K562 (cell line): ENCODE measurements around the gene PHLDB3. TPM values are rescaled to one million over a fixed set of nuclear protein-coding genes. Genes with fewer than 3 reads are reported as not detected.

Experiments used
- ATAC-seq: fragments of 200-7000 bp; cut with Tn5 transposase; 3 replicates; pipeline ENCODE4 v1.9.1; 2020; ENCODE audit warnings: moderate library complexity
- BruUV-seq: library from RNA; stranded (reverse); fragments of 400-500 nt; replicated peaks from 2 replicates; lab custom pipeline; 2021; lab: Mats Ljungman, UMichigan
- CTCF ChIA-PET: fragments of 300-600 bp; formaldehyde crosslinking; extraction: SDS; loops from one replicate; lab custom pipeline; 2021; ENCODE audit warnings: low intra/inter-chr PET ratio; lab: Yijun Ruan, JAX
- POLR2A ChIA-PET: fragments of 300-600, 350-650 bp; sonication (Branson Sonifier 250); formaldehyde crosslinking; extraction: SDS; loops from one replicate; lab custom pipeline; 2021; ENCODE audit warnings: antibody characterized with exemption, inconsistent platforms; lab: Yijun Ruan, JAX
- DNase-seq, 4 experiments: peaks; one replicate each; pipeline versions ENCODE4 v3.0.0 to v3.0.0-alpha.2; 2011 to 2018; ENCODE audit warnings: low spot score in 3 of 4, mixed read lengths in 3 of 4; ENCODE audit errors: extremely low read depth in 1 of 4
- FAIRE-seq: peaks from 2 replicates; lab custom pipeline; 2011; peaks lifted over from hg19 to GRCh38; lab: Jason Lieb, UNC
- H2AFZ ChIP-seq: 2 replicates; pipeline ENCODE4 v1.6.0; 2011; ENCODE audit warnings: low read depth, low read length, control low read depth, inconsistent platforms
- H3K27ac ChIP-seq: fragments of 200-600 bp; 3 replicates; pipeline ENCODE4 v1.8.0; 2011; ENCODE audit warnings: low read depth, mild to moderate bottlenecking, control low read depth, inconsistent platforms, low read length, moderate library complexity, mixed read lengths; ENCODE audit errors: extremely low read depth
- H3K27me3 ChIP-seq, 2 experiments: fragments of 300-600 bp in 1 of 2; 2 replicates in 1 of 2; 3 replicates in 1 of 2; pipeline versions ENCODE4 v1.6.0 to v1.8.0; 2011; ENCODE audit warnings: inconsistent platforms in 2 of 2, low read length in 2 of 2, mild to moderate bottlenecking in 1 of 2, mixed read lengths in 1 of 2, moderate library complexity in 1 of 2; ENCODE audit not compliant: control insufficient read depth in 2 of 2, insufficient read depth in 2 of 2
- H3K36me3 ChIP-seq: fragments of 300-600 bp; 3 replicates; pipeline ENCODE4 v1.8.0; 2011; ENCODE audit warnings: mild to moderate bottlenecking, low read length, inconsistent platforms; ENCODE audit not compliant: control insufficient read depth, insufficient read depth
- H3K4me1 ChIP-seq, 2 experiments: fragments of 200-600 bp in 1 of 2; replicated peaks in 1 of 2; 2 replicates in 1 of 2; 3 replicates in 1 of 2; pipeline versions ENCODE4 v1.5.1 to v1.8.0; 2011; ENCODE audit warnings: inconsistent platforms in 2 of 2, low read length in 2 of 2, mild to moderate bottlenecking in 1 of 2, mixed read lengths in 1 of 2, moderate library complexity in 1 of 2; ENCODE audit not compliant: control insufficient read depth in 2 of 2, insufficient read depth in 2 of 2
- H3K4me2 ChIP-seq: 2 replicates; pipeline ENCODE4 v1.6.1; 2011; ENCODE audit warnings: low read length, control low read depth, inconsistent platforms, mixed read lengths; ENCODE audit not compliant: insufficient read depth
- H3K4me3 ChIP-seq: fragments of 200-600 bp; sonication (generic), shearing (Covaris generic); 2 replicates; pipeline ENCODE4 v1.5.1; 2016; ENCODE audit warnings: control low read depth, inconsistent platforms
- H3K79me2 ChIP-seq: fragments of 200-600 bp; 3 replicates; pipeline ENCODE4 v1.8.0; 2011; ENCODE audit warnings: low read length, inconsistent platforms; ENCODE audit not compliant: control insufficient read depth, insufficient read depth
- H3K9ac ChIP-seq, 2 experiments: 2 replicates each; pipeline versions ENCODE4 v1.6.0 to v1.6.1; 2011; ENCODE audit warnings: low read depth in 2 of 2, low read length in 2 of 2, control low read depth in 1 of 2, inconsistent platforms in 1 of 2, mild to moderate bottlenecking in 1 of 2, mixed read lengths in 1 of 2; ENCODE audit not compliant: insufficient read depth in 1 of 2
- H3K9me1 ChIP-seq: one replicate; pipeline ENCODE4 v1.6.0; 2011; ENCODE audit warnings: inconsistent platforms, mild to moderate bottlenecking, low read length, moderate library complexity; ENCODE audit not compliant: control insufficient read depth, insufficient read depth
- H3K9me3 ChIP-seq: replicated peaks from 2 replicates; pipeline ENCODE4 v1.5.1; 2011; ENCODE audit warnings: low read depth, low read length, inconsistent platforms; ENCODE audit not compliant: control insufficient read depth, insufficient read depth
- H4K20me1 ChIP-seq: replicated peaks from 2 replicates; pipeline ENCODE4 v1.6.1; 2011; ENCODE audit warnings: low read length, inconsistent platforms, mixed read lengths; ENCODE audit not compliant: control insufficient read depth, insufficient read depth
- AFF4 ChIP-seq: sonication (generic); formaldehyde crosslinking; IDR thresholded peaks from 2 replicates; pipeline ENCODE4 v1.8.0; 2023; ENCODE audit warnings: mild to moderate bottlenecking, missing genetic modification reagents
- ARID2 ChIP-seq: fragments of 450-650 bp; IDR thresholded peaks from 2 replicates; pipeline ENCODE4 v1.6.1; 2017; ENCODE audit warnings: antibody characterized with exemption, mild to moderate bottlenecking
- ATF1 ChIP-seq, 2 experiments: fragments of 450-650 bp in 1 of 2; IDR thresholded peaks; 2 replicates each; pipeline ENCODE4 v1.6.1; 2016; ENCODE audit warnings: missing compliant biosample characterization in 1 of 2, missing genetic modification characterization in 1 of 2
- CCNT2 ChIP-seq: IDR thresholded peaks from 2 replicates; pipeline ENCODE4 v1.6.1; 2011; ENCODE audit warnings: borderline replicate concordance, low read depth, mild to moderate bottlenecking, moderate library complexity, mixed read lengths, low read length; ENCODE audit not compliant: insufficient read length; ENCODE audit errors: extremely low read depth
- CXXC5 ChIP-seq: fragments of 250-450 bp; sonication (Bioruptor Pico); IDR thresholded peaks from 2 replicates; pipeline ENCODE4 v1.8.0; 2022; ENCODE audit warnings: inconsistent platforms, mild to moderate bottlenecking, moderate library complexity
- EGR1 ChIP-seq: fragments of 450-650 bp; conservative IDR thresholded peaks from 2 replicates; pipeline ENCODE4 v1.6.1; 2017; ENCODE audit warnings: mild to moderate bottlenecking
- HEY1 ChIP-seq: fragments of 250-450 bp; sonication (Bioruptor Pico); IDR thresholded peaks from 2 replicates; pipeline ENCODE4 v1.5.0; 2020; ENCODE audit warnings: mild to moderate bottlenecking, moderate library complexity, borderline replicate concordance
- MAFK ChIP-seq: IDR thresholded peaks from 2 replicates; pipeline ENCODE4 v1.6.1; 2011; ENCODE audit warnings: low read length, improper control_type of control experiment
- MECOM ChIP-seq: fragments of 250-450 bp; sonication (Bioruptor Pico); IDR thresholded peaks from 2 replicates; pipeline ENCODE4 v1.8.0; 2022; ENCODE audit warnings: inconsistent platforms
- MEF2D ChIP-seq: conservative IDR thresholded peaks from 2 replicates; pipeline ENCODE4 v1.6.1; 2016; ENCODE audit warnings: low read depth, missing genetic modification characterization, missing compliant biosample characterization
- NRF1 ChIP-seq, 2 experiments: fragments of 450-650 bp; IDR thresholded peaks in 1 of 2; conservative IDR thresholded peaks in 1 of 2; 2 replicates each; pipeline ENCODE4 v1.6.1; 2014; ENCODE audit warnings: mild to moderate bottlenecking in 2 of 2
- PHF20 ChIP-seq: fragments of 450-650 bp; IDR thresholded peaks from 2 replicates; pipeline ENCODE4 v1.6.1; 2018; ENCODE audit not compliant: partially characterized antibody
- TSHZ1 ChIP-seq: fragments of 250-450 bp; sonication (Bioruptor Pico); IDR thresholded peaks from 2 replicates; pipeline ENCODE4 v1.4.0; 2020; ENCODE audit warnings: mild to moderate bottlenecking, moderate library complexity
- ZNF133 ChIP-seq: fragments of 250-450 bp; sonication (Bioruptor Pico); IDR thresholded peaks from 2 replicates; pipeline ENCODE4 v1.4.0; 2020; ENCODE audit warnings: mild to moderate bottlenecking
- WGBS: fragments of 100-300 bp; shearing (Covaris generic); methylation state at CpG from one replicate; pipeline ENCODE4 v1.1.6; 2016; ENCODE audit warnings: low coverage, mixed read lengths; ENCODE audit not compliant: insufficient coverage; ENCODE audit errors: missing lambda C conversion rate; 5-methylcytosine and 5-hydroxymethylcytosine counted together
- in situ Hi-C: fragments of 300-500 bp; cut with MboI; formaldehyde crosslinking; loops from 4 replicates; pipeline ENCODE4 v1.15.0; 2018; ENCODE audit warnings: inconsistent platforms, mixed read lengths
- intact Hi-C: fragments of 100-400 bp; cut with micrococcal nuclease; formaldehyde crosslinking; loops from 2 replicates; pipeline ENCODE4 v1.14.2; 2022
- polyA plus RNA-seq, 8 experiments: library from polyadenylated mRNA; depleted of rRNA in 4 of 8; stranded (reverse) in 5 of 8; unstranded in 3 of 8; fragments of >200 nt; fragmentation: Nextera tagmentation in 2 of 8; fragmentation: Illumina TruSeq in 1 of 8; extraction: Ambion mirVana in 2 of 8; extraction: Trizol in 1 of 8; gene quantifications; 2 replicates each; pipeline versions ENCODE4 v1.2.1 to v1.2.3, GENCODE V29; 2011 to 2014; ENCODE audit warnings: inconsistent platforms in 1 of 8, missing spikeins in 1 of 8
- total RNA-seq, 7 experiments: library from RNA; depleted of rRNA in 6 of 7; stranded (reverse); fragments of >200 nt in 6 of 7; fragmentation: Illumina TruSeq in 2 of 7; extraction: Trizol in 2 of 7; gene quantifications; 2 replicates each; pipeline versions ENCODE4 v1.2.1 to v1.2.3, GENCODE V29; 2011 to 2021; ENCODE audit warnings: low replicate concordance in 1 of 7

The PHLDB3 gene
- total and polyA plus RNA-seq, 9 of the 15 experiments (the other 6 are each of a cell fraction or from before 2014, with no cell fraction given) = 0.04 to 23.5 (median 3.9) TPM

GRCh38 chr19:43526884-43527859 is 22.6 kb upstream of the PHLDB3 start, which contains the start of gene ETHE1:
Gene ETHE1 (minus strand): TSS chr19:43527201. CDS start chr19:43527177, 24 bp downstream.
- DNase-seq (peak; percentile 87 to 92 (median 90)), FAIRE-seq (no peak), ATAC-seq (peak; percentile 99)
- Histone ChIP-seq H3K4me3 (peak within 1 kb of the TSS; percentile 79), H3K36me3 (no peaks in the 10 kb centered on the region), H3K9me1 (no peaks in the 10 kb centered on the region), H3K27ac (peak within 1 kb of the TSS; percentile 50), H3K9me3 (no peaks in the 10 kb centered on the region), H3K79me2 (no peaks in the 10 kb centered on the region), H2AFZ (peak within 1 kb of the TSS; percentile 99), H3K4me2 (peak within 1 kb of the TSS; percentile 89), H3K9ac (peak within 1 kb of the TSS; percentile 65 to 98), H3K4me1 (peaks cover 5 to 32% of the 10 kb centered on the region in 2 experiments; a peak in 4 of 5 replicates), H4K20me1 (no peaks in the 10 kb centered on the region), H3K27me3 (no peaks in the 10 kb centered on the region)
- in situ Hi-C loops (no loop called here), intact Hi-C loops (no loop called here)
- ChIA-PET CTCF (no interaction called here), POLR2A (interaction anchor here (0.5 to 1.6 kb wide), 5 partner anchors 7 to 87 kb away, joined by 3 to 5 read pairs (median 3); no protein-coding TSS in a partner anchor)
- WGBS = 5% methylated on average over 48 of the region's 54 CpGs
- BruUV-seq = no TSS peak
- TF ChIP-seq EGR1 (peak; percentile 77), PHF20 (peak; percentile 41), HEY1 (CRISPR knock-in tag) (no peak), AFF4 (CRISPR knock-in tag) (no peak; the same call in 1 of the 2 replicates), CCNT2 (peak; percentile 41), ZNF133 (CRISPR knock-in tag) (no peak), MECOM (CRISPR knock-in tag) (no peak), NRF1 (conservative IDR thresholded peaks at IDR 0.05 in 1 of 2, IDR thresholded peaks at IDR 0.05 in 1 of 2) (peak; percentile 21 to 22; a peak in 2 of 4 replicates), CXXC5 (CRISPR knock-in tag) (peak; percentile 62), MAFK (no peak), ARID2 (no peak), ATF1 (CRISPR knock-in tag; IDR thresholded peaks at IDR 0.05) (no peak), ATF1 (tag; IDR thresholded peaks at IDR 0.05) (peak; percentile 38), MEF2D (no peak), TSHZ1 (CRISPR knock-in tag) (no peak)
